IPS DF 4.7 (cell line): ENCODE results near the gene LRRC27.

Experiments used
- DNase-seq: peaks from one replicate; pipeline ENCODE4 v3.0.0-alpha.2; 2013; ENCODE audit warnings: low spot score; ENCODE audit errors: extremely low read depth

The LRRC27 gene

DNA sequence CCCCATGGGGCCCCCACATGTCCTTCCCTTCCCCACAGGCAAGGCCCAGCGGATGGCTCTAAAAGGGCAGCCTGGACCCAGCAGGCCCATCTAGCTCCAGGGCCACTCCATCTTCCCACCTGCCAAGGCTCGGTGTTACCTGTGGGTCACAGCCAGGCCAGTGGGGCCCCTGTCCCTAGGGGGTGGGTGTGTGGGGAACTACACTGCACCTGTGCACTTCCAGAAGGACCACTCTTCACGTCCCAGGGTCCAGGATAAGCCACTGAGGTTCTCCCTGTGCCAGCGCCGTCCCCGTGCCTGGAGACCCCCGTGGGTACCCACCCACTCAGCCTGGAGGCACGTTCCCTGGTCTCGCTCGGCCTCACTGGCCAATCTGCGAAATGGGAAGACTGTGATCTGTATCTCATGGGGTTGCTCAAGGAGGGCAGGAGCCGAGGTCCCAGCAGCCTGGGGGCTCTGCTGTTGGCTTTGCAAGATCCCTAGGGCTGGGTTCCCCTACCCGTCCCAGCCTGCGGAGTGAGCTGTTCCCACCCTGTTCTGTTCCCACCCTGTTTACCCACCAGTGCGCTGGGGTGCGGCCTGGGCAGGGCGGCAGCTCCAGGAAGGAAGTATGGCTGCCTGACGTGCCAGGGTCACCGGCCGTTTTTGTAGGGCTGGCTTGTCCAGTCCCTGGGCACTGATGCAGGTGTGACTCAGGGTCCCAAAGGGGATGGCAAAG is 69.6 kb downstream of the LRRC27 start:
- DNase-seq = no peak

DNA sequence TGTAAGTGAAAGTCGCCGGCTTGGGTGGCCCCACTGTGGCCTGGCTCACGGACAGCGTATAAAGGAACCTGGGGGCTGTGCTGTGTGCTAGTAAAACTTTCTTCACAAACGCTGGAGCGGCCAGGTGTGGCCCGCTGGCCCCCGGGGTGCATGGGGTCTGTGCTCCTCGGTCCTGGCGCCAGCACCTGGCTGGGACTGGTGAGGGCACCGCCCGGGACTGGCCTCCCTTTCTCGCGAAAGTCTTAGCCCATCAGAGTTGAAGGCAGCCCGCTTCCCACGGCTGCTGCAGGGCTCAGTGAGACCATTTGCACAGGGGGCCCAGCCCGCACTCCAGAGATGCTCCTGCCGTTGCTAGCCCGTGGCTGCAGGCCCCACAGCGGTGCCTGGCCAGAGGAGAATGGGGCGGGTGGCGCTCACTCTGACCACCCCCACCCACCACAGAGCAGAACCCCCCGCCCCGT is 70.8 kb downstream of the LRRC27 start:
- no peak for DNase-seq

DNA sequence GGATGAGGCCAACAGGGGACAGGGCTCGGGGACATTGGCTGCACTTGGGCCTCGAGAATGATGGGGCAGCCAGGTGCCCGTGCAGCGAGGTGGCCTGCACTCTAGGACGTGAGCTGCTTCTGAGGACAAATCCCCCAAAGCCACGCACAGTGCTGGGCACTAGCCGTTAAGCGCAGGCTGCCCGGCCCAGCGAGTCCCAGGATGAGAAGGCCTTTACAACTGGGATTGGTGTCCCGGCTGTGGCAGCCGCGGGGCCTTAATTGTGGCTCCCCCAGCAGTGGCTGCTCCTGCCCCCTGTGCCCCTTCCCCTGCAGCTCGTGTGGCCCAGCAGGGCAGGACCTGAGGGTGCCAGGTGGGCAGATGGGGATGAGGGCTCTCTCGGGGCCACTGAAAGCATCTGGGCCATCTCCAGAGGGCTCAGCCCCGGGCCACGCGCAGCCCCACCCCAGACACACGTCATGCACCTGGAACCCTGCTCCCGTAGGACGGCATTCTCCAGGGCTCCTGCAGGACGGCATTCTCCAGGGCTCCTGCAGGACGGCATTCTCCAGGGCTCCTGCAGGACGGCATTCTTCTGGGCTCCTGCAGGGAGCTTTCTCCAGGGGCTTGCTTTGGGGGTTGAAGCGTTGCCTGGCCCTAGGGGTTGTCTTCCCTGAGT is 71.6 kb downstream of the LRRC27 start:
- DNase-seq = no peak

DNA sequence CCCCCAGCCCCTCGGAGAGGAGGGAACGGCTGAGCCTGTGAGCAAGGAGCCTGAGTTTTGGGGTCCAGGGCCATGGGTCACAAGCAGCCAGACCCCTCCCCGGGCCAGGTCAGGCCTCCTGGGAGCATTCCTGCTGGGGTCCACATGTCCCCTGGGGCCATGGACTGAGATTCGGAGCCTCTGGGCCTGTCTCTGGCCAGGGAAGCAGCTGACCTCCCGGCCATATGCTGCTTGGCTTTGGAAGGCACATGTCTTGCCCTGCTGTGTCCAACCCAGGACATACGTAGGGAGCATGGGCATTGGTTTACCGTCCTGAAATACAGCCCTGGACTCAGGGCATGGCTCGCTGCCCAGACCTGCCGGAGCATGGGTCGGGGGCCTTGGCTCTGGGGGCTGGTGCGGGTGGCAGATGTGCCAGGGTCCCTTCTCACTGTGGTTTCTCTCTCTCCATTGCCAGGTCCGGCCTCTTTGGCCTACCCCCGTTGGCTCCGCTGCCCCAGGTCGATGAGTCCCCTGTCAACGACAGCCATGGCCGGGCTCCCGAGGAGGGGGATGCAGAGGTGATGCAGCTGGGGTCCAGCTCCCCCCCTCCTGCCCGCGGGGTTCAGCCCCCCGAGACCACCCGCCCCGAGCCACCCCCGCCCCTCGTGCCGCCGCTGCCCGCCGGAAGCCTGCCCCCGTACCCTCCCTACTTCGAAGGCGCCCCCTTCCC is 72.3 kb downstream of the LRRC27 start:
- DNase-seq = no peak

DNA sequence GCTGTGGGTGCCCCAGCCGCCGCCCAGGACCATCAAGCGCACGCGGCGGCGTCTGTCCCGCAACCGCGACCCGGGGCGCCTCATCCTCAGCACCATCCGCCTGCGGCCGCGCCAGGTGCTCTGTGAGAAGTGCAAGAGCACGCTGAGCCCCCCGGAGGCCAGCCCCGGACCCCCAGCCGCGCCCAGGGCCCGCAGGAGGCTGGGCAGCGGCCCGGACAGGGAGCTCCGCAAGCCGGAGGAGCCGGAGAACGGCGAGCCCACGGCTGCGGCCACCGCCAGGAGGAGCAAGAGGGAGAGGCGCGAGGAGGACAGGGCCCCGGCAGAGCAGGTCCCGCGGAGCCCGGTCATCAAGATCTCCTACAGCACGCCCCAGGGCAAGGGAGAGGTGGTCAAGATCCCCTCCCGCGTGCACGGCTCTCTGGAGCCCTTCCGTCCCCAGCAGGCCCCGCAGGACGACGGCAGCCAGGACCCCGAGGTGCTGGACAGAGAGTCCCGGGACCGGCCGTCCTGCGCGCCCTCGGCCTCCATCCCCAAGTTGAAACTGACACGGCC is 73.0 kb downstream of the LRRC27 start:
- DNase-seq = no peak

DNA sequence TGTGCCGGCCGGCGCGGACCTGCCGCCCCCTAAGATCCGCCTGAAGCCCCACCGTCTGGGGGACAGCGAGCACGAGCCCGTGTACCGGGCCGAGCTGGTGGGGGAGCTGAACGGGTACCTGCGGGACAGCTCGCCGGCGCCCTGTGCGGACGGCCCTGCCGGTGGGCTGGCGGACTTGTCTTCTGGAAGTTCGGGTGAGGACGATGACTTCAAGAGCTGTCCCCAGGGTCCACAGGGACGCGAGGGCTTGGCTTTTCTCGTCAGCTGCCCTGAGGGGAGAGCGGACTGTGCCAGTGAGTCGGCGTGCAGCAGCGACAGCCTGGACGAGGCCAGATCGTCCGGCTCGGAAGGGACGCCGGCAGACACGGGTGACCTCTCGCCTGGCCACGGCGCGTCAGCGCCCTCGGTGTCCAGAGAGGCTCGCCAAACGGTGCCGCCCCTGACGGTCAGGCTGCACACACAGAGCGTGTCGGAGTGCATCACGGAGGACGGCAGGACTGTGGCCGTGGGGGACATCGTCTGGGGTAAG is 73.5 kb downstream of the LRRC27 start:
- DNase-seq = no peak

DNA sequence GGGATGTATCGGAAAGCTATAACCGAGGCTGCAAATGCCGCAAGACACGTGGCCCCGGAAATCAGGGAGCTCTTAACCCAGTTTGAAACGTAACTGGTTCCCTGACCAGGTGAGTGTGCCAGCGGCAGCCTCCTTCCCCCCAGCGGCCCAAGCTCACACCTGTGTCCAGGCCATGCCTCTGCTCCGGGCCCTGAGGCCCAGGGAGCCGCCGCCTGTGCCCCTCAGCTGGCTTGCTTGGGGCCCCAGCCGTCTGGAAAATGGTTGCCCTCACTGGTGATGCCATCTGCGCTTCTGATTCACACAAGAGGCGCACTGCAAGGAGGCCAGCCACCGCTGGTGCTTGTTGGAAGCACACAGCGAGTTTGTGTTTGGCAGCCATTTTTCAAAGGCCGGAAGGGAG is 74.2 kb downstream of the LRRC27 start:
- DNase-seq = no peak

DNA sequence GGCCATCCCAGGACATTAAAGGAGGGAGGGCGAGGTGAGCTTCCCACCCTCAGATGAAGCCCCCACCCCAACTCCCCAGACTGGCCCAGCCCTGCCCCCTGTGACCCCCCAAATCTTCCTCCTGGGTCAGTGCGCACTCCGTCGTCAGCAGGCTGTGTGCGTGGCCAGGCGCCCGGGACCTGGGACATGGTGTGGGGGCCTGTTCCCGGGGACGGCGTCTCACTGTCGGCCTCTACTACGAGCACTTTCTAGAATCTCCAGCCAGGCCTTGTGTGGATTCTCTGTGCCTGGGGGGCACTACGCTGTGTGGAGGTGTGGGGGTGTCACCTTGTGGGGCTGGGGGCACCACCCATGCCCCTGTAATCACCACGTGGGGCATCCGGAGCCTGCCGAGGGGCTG is 74.8 kb downstream of the LRRC27 start:
- no peak for DNase-seq

DNA sequence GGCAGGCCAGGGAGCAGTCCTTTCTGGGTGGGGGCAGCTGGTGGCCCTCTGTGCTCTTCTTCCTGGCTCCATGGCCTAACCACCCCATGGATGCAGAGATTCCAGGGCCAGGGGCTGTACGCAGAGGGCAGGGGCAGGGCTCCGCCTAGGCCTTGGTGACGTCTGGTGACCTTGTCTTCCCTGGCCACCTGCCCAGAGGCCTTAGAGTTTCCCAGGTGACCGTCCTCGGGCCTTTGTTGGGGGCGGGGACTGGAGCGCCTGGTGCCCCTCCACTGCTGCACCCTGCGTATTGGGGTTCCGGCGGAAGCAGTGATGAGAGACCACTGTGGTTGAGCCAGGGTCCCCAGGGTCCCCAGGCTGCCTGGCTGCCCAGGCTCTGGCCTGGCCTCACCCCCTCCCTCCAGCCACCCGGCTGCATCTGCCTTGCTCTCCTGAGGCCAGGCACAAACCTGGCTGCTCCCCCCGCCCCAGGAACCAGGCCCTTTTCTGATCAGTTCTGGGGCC is 75.3 kb downstream of the LRRC27 start:
- DNase-seq = no peak

DNA sequence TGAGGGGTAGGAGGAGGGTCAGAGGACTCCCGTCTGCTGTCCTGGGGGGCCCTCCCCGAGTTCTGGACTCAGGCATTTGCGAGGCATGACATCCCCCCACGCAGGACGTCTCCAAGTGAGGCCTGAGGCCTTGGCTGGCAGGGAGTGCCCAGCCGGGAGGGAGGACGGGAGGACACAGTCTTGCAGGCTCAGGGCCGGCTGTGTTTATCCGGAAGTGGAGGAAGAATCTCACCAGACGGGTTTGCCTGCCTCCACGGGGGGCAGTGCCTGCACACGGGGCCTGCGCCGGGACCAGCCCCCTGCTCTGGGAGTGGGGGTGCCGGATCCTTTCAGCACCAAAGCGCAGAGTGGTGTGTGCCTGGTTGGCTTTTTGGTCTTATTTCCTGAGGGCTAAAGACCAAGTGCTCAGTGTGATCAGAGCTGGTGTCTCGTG is 75.9 kb downstream of the LRRC27 start:
- DNase-seq = peak; percentile 62

DNA sequence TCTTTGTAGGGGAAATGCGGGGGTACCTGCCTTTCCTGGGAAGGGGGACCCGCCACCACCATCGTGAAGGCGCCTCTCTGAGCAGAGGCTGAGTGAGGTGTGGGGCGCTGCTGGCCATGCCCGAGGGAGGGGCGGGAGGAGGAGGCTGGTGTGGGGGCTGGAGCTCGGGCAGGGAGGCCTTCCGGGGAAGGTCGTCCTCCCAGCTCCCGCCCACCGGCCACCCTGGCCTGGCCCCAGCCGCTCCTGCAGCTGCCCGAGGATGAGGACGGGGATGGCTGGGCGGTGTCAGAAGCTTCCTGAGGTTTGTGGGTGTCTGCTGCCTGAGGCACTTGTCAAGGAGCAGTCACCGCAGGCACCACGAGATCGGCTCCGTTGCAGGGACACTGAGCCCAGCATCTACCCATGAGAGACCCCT is 76.4 kb downstream of the LRRC27 start:
- DNase-seq = no peak

DNA sequence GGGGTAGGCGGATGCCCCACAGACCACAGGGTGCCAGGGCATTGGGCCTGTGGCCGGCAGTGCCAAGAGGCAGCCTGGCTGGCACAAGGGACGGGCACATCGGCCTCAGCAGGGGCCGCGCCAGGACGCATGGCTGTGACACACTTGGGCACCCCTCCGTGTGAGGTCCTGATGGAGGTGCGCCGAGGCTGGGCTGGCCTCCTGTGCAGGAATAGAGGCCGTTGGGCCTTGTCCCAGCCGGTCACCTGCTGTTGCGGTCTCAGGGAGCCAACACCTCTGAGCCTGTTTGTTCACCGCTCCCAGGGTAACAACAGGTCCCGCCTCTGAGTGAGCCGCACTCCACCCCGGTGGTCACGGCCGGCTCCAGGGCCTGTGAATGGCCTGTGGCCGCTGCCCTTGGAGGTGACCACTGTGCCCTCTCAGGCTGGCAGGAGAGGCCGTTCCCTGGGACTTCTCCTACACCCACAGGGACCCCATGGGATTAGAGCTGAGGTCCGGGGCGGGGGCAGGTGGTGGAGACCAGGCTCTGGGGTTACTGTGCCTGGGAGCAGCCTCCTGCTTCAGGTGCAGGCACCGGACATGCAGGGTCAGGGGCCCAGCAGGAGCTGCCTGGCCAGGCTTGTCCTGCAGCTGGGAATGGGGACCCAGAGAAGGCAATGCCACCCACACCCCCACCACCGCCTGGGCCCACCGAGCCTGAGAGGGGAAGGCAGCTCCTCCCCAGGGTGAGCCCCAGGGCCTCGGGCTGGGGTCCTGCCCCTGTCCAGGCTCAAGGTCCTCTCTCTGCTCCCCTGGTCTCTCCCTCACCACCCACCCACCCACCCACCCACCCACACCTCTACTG is 77.1 kb downstream of the LRRC27 start:
- no peak for DNase-seq

DNA sequence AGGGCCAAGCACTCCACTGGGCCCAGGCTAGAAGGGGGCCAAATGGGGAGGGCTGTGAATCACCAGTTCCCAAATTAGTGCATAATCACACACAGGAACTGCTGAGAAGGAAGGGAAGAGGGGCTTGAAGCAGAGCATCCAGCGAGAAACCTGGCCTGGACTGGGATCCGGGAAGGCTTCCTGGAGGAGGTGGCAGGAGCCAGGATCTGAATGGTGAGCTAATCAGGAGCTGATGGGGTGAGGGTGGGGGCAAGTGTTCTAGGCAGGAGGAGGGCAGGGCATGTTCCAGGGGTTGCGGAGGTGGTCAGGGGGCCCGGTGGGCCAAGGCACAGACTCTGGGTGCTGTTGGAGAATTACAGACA is 77.7 kb downstream of the LRRC27 start:
- no peak for DNase-seq

DNA sequence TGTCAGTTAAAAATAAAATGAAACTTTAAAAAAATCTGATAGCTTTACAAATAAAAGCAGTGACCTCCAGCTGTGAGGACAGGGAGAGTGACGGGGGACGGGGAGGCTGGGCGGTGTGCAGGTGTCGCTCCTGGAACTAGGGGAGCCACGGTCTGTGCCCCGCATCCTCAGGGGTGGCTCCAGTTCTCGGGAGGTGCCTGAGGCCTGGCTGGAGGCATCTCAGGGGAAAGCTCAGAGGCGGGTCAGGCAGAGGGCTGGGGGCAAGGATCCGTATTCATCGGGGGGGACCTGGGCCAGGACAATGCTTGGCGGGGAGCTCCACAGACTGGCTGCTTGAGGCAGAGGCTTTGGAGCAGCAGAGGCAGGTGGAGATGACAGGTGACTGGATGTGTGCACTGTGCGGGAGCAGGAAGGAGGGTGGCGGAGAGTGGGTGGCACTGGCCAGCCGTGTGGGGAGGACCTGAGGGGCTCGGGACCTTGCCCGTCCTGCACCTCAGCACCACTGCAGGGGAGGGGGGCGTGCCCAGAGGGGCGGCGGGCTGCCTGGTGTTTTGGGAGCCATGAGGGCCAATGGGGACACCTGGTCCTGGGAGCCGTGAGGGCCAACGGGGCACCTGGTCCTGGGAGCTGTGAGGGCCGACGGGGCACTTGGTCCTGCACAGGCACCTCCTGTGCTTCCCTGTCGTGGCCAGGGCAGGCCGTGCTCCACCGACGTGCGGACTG is 78.2 kb downstream of the LRRC27 start:
- no peak for DNase-seq

DNA sequence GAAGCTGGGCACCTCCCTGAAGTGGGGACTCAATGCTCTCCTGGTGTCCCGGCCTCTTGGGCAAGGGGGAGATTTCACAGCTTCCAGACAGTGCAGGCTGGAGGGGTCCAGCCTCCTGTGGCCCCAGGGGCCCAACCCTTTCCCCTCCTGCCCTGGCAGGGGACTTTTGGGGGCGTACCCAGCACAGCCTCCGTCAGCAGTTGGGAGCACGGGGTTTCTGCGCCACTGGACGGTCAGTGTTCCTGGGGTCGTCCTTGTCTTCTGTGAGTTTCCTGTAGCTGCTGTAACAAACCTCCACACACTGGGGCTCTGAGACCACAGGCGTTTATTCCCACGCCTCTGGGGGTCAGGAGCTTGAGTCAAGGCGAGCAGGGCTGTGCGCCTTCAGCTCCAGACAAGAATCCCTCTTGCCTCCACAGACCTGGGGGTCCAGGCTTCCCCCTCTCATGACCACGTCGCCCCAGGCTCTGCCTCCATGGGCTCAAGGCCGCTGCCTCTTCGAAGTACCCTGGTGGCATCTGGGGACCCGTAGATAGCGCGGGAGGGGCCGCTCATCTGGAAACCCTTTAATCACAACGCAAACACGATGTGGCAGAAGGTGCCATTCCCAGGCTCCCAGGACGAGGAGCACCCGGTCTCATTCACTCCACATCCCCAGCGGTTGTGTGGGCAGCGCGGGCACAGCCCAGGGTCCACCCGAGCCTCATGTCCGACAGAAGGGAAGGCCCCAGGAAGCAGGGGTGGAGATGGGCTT is 79.0 kb downstream of the LRRC27 start:
- DNase-seq = no peak

DNA sequence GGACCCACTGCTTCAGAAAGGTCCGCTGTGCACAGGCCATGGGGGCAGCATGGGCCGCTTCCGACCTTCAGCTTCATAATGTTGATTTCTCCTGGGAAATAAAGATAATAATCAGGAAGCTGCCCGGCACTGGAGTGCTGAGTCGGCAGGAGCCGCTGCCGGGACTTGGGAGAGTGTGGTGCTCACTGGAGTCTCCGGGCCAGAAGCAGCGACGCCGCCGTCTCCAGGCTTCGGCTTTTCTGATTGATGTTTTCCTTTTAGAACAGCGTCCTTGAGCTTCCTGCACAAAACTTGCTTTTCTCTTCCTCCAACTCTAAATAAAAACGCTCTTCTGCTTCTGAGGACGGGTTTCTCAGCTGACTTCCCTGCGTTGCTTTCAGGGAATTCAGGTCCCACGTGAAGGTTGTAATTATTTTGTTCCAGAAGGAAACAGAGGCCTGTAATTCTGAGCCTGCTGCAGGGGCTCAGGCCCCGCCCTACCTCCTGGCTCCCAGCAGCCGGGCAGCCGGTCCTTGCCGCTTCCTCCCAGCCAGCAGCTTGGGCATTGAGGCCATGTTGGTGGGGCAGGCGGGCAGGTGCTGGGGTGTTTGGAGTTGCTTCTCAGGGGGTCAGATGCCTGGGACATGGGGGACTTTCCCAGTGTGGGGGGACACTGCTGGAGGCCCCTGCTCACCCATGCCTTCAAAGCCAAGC is 79.7 kb downstream of the LRRC27 start:
- DNase-seq = no peak

DNA sequence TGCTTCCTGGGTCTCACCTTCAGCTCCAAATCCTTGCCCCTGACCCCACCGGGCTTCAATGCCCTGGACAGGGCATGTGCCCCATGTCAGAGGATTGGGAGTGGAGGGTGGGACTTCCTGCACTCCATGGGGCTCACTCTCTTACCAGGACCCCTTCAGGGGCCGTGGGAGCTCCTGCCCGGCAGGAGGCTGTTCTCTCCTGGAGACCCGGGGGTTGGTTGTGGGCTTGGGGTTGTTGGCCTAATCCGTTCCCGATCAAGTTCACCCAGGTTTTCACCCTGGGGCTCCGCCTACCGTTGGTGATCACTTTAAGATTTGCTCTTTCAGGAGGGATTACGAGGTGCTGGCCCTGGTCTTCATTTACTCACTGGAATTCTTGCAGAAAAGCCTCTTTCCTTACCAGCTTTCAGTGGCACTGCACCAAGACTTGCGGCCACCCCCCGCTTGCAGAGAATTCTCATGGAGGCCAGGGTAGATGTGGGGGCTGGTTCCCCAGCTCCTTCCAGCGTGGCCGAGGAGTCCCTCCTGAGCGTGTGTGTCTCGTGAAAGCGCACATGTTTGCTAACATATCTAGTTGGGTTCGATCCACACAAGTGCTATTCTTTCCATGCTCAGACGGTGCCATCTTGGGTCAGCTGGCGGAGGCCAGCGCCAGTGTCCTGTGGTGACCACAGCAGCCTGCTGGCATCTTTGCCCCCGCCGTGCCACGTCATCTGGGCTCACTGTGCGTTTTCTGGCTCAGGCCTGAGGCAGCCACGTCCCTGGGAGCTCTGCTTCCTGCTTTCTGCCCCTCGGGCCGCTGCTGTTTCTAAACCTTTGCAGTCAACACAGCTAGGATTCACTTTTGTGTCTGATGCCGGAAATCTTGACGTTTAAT is 80.6 kb downstream of the LRRC27 start:
- no peak for DNase-seq
